ENCODE measurements around the gene ANGEL2. TPM values are rescaled to one million over a fixed set of nuclear protein-coding genes. Genes with fewer than 3 reads are reported as not detected.

Gene ANGEL2
- total RNA-seq, 1 experiment from 2014 or later: 34.8 TPM

DNA sequence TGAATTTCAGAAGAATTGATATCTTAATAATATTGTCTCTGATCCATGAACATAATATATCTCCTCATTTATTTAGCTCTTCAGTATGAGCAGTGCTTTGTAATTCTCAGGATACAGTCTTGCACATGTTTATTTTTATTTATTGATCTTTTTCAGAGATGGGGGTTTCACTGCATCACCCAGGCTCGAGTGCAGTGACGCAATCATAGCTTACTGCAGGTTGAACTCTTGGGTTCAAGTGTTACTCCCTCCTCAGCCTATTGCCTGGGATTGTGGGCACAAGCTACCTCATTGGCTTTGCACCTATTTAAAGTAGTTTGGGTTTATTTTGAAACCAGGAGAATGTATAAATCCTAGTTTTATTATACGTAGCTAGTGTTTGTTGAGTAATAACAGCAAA lies 40.1 kb upstream of the ANGEL2 start:
- peaks cover 5% of the 10 kb centered on the region; the same call in 1 of the 2 replicates for H3K4me1 ChIP-seq (ENCODE audit: control insufficient read depth, insufficient read depth, low read length)
- no peak for TF ChIP-seq SIN3A (IDR thresholded peaks at IDR 0.05; ENCODE audit: borderline replicate concordance, insufficient read depth, low read depth, low read length)
- ATAC-seq (no peak), DNase-seq (ENCODE audit: low read depth, low spot score) (no peak)
- intact Hi-C loops (cut with micrococcal nuclease; ENCODE audit: unreplicated experiment): no loop called here
- no peaks in the 10 kb centered on the region for H3K27me3 ChIP-seq (ENCODE audit: control insufficient read depth, insufficient read depth, low read length)
- H3K36me3 ChIP-seq (ENCODE audit: control insufficient read depth, insufficient read depth, low read length): no peaks in the 10 kb centered on the region
- in situ Hi-C loops (cut with HindIII; ENCODE audit: low pct_unique_long_range_greater_than_20kb, low sequenced_read_pairs): no loop called here
- no peak overlapping the region for H3K27ac ChIP-seq (ENCODE audit: low read length)
- no peak overlapping the region for H3K4me3 ChIP-seq (ENCODE audit: low read depth in 2 of 2, low read length in 2 of 2)
- no peaks in the 10 kb centered on the region for H3K9me3 ChIP-seq (ENCODE audit: control insufficient read depth, insufficient read depth, low read depth, low read length)
- CTCF ChIA-PET: no interaction called here
- POLR2A ChIA-PET: no interaction called here
- no TSS peak for BruUV-seq (replicated peaks)

DNA sequence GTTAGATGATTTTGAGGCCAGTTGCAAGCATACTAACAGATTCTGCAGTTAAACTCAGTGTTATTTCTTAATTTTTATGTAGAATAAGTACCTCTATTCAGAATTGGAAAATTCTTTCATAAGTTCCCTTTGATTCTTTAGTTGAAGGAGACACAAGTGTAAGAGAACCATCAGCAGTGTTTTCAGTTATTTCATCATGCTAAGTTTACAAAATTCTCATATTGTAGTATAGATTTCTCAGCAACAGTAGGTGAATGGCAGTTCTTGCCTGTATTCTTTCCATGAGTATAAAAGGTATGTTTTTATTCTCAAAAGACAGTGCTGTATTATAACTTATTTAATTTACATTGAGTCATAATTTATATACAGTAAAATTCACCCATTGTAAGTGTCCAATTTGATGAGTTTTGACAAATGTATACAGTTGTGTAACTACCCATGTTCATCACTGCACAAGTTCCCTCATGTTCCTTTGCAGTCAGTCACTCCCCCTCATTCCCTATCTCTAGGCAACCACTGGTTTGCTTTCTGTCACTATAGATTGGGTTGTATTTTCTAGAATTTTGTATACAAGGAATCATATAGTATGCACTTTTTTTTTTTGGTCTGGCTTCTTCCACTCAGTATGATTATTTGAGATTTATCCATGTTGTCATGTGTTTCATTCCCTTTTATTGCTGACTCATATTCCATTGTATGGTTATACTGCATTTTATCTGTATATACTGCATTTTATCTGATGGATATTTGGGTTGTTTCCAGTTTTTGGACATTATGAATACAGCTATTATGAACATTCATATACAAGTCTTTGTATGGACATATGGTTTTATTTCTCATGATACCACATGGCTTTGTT lies 39.3 kb upstream of the ANGEL2 start:
- Histone ChIP-seq H3K4me3 (ENCODE audit: low read depth in 2 of 2, low read length in 2 of 2) (no peak overlapping the region), H3K27ac (ENCODE audit: low read length) (no peak overlapping the region), H3K4me1 (ENCODE audit: control insufficient read depth, insufficient read depth, low read length) (peaks cover 5% of the 10 kb centered on the region; the same call in 1 of the 2 replicates), H3K27me3 (ENCODE audit: control insufficient read depth, insufficient read depth, low read length) (no peaks in the 10 kb centered on the region), H3K36me3 (ENCODE audit: control insufficient read depth, insufficient read depth, low read length) (no peaks in the 10 kb centered on the region), H3K9me3 (ENCODE audit: control insufficient read depth, insufficient read depth, low read depth, low read length) (no peaks in the 10 kb centered on the region)
- intact Hi-C loops (cut with micrococcal nuclease; ENCODE audit: unreplicated experiment) (no loop called here), in situ Hi-C loops (cut with HindIII; ENCODE audit: low pct_unique_long_range_greater_than_20kb, low sequenced_read_pairs) (no loop called here)
- ChIA-PET POLR2A (no interaction called here), CTCF (no interaction called here)
- no peak for ATAC-seq
- no TSS peak for BruUV-seq (replicated peaks)
- no peak for DNase-seq (ENCODE audit: low read depth, low spot score)
- TF ChIP-seq, protein P1, sequence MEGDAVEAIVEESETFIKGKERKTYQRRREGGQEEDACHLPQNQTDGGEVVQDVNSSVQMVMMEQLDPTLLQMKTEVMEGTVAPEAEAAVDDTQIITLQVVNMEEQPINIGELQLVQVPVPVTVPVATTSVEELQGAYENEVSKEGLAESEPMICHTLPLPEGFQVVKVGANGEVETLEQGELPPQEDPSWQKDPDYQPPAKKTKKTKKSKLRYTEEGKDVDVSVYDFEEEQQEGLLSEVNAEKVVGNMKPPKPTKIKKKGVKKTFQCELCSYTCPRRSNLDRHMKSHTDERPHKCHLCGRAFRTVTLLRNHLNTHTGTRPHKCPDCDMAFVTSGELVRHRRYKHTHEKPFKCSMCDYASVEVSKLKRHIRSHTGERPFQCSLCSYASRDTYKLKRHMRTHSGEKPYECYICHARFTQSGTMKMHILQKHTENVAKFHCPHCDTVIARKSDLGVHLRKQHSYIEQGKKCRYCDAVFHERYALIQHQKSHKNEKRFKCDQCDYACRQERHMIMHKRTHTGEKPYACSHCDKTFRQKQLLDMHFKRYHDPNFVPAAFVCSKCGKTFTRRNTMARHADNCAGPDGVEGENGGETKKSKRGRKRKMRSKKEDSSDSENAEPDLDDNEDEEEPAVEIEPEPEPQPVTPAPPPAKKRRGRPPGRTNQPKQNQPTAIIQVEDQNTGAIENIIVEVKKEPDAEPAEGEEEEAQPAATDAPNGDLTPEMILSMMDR (IDR thresholded peaks at IDR 0.05): no peak
- no peak for TF ChIP-seq SIN3A (IDR thresholded peaks at IDR 0.05; ENCODE audit: borderline replicate concordance, insufficient read depth, low read depth, low read length)
- TF ChIP-seq TCF7L2 (IDR thresholded peaks at IDR 0.05; ENCODE audit: low read depth, low read length): no peak
- no peak for TF ChIP-seq POLR2AphosphoS5 (IDR thresholded peaks at IDR 0.05; ENCODE audit: low read depth, low read length)
- TF ChIP-seq, protein P2, sequence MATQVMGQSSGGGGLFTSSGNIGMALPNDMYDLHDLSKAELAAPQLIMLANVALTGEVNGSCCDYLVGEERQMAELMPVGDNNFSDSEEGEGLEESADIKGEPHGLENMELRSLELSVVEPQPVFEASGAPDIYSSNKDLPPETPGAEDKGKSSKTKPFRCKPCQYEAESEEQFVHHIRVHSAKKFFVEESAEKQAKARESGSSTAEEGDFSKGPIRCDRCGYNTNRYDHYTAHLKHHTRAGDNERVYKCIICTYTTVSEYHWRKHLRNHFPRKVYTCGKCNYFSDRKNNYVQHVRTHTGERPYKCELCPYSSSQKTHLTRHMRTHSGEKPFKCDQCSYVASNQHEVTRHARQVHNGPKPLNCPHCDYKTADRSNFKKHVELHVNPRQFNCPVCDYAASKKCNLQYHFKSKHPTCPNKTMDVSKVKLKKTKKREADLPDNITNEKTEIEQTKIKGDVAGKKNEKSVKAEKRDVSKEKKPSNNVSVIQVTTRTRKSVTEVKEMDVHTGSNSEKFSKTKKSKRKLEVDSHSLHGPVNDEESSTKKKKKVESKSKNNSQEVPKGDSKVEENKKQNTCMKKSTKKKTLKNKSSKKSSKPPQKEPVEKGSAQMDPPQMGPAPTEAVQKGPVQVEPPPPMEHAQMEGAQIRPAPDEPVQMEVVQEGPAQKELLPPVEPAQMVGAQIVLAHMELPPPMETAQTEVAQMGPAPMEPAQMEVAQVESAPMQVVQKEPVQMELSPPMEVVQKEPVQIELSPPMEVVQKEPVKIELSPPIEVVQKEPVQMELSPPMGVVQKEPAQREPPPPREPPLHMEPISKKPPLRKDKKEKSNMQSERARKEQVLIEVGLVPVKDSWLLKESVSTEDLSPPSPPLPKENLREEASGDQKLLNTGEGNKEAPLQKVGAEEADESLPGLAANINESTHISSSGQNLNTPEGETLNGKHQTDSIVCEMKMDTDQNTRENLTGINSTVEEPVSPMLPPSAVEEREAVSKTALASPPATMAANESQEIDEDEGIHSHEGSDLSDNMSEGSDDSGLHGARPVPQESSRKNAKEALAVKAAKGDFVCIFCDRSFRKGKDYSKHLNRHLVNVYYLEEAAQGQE (IDR thresholded peaks at IDR 0.05; ENCODE audit: insufficient read depth in 1 of 2, low read depth in 2 of 2, low read length in 1 of 2): no peak

DNA sequence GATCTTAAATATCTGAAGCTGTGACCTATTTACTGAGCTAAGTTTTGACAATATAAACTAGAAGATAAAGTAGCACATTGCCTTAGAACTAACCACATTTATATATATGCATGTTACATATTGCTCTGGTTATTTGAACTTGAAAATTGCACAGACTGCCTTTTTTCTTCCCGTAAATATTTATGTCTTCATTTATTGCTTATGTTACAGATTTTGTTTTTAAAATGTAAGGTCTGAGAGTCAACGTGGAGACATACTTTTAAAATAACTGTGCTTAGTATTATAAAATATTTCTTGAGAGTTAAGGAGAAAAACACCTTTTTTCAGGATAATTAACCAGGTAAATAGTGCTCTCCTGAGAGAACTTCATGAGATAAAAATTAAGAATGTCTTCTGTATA lies 38.5 kb upstream of the ANGEL2 start:
- CTCF ChIA-PET: interaction anchor here (0.7 kb wide), 1 partner anchor 47 kb away, joined by 5 read pairs; no protein-coding TSS in a partner anchor
- no TSS peak for BruUV-seq (replicated peaks)
- in situ Hi-C loops (cut with HindIII; ENCODE audit: low pct_unique_long_range_greater_than_20kb, low sequenced_read_pairs) (no loop called here), intact Hi-C loops (cut with micrococcal nuclease; ENCODE audit: unreplicated experiment) (no loop called here)
- TF ChIP-seq TCF7L2 (IDR thresholded peaks at IDR 0.05; ENCODE audit: low read depth, low read length) (no peak), POLR2AphosphoS5 (IDR thresholded peaks at IDR 0.05; ENCODE audit: low read depth, low read length) (no peak), SIN3A (IDR thresholded peaks at IDR 0.05; ENCODE audit: borderline replicate concordance, insufficient read depth, low read depth, low read length) (no peak)
- TF ChIP-seq, protein P1 (IDR thresholded peaks at IDR 0.05): no peak
- TF ChIP-seq, protein P2 (IDR thresholded peaks at IDR 0.05; ENCODE audit: insufficient read depth in 1 of 2, low read depth in 2 of 2, low read length in 1 of 2): no peak
- ATAC-seq (no peak), DNase-seq (ENCODE audit: low read depth, low spot score) (no peak)
- no peak overlapping the region for H3K27ac ChIP-seq (ENCODE audit: low read length)
- POLR2A ChIA-PET: no interaction called here
- H3K27me3 ChIP-seq (ENCODE audit: control insufficient read depth, insufficient read depth, low read length): no peaks in the 10 kb centered on the region
- H3K9me3 ChIP-seq (ENCODE audit: control insufficient read depth, insufficient read depth, low read depth, low read length): no peaks in the 10 kb centered on the region
- no peak overlapping the region for H3K4me3 ChIP-seq (ENCODE audit: low read depth in 2 of 2, low read length in 2 of 2)
- H3K36me3 ChIP-seq (ENCODE audit: control insufficient read depth, insufficient read depth, low read length): no peaks in the 10 kb centered on the region
- peaks cover 5% of the 10 kb centered on the region; the same call in 1 of the 2 replicates for H3K4me1 ChIP-seq (ENCODE audit: control insufficient read depth, insufficient read depth, low read length)

Measured in Panc1 (cell line).